Skeletal muscle satellite cell (primary cell): ENCODE data around the gene RAF1. TPM values are rescaled to one million over a fixed set of nuclear protein-coding genes. Genes with fewer than 3 reads are reported as not detected.
"Not testable (repeated sequence)": the region's sequence is repeated elsewhere in the genome, so short reads cannot be mapped to it uniquely, and the experiment has no call there.

Source experiments
- H3K27me3 ChIP-seq: 2 replicates; pipeline ENCODE4 v1.7.0; 2013; ENCODE audit warnings: low read length; ENCODE audit not compliant: control insufficient read depth, insufficient read depth
- H3K36me3 ChIP-seq: 2 replicates; pipeline ENCODE4 v1.7.0; 2013; ENCODE audit warnings: mild to moderate bottlenecking, control low read depth, low read length; ENCODE audit not compliant: insufficient read depth
- H3K4me1 ChIP-seq: 2 replicates; pipeline ENCODE4 v1.7.0; 2013; ENCODE audit warnings: low read length; ENCODE audit not compliant: control insufficient read depth, insufficient read depth
- H3K4me2 ChIP-seq: 2 replicates; pipeline ENCODE4 v1.7.0; 2013; ENCODE audit warnings: mild to moderate bottlenecking, low read length
- H3K4me3 ChIP-seq: 2 replicates; pipeline ENCODE4 v1.7.0; 2013; ENCODE audit warnings: low read length
- H3K9ac ChIP-seq: 2 replicates; pipeline ENCODE4 v1.7.0; 2013; ENCODE audit warnings: mild to moderate bottlenecking, low read depth, low read length, moderate library complexity
- H3K9me3 ChIP-seq: replicated peaks from 2 replicates; pipeline ENCODE4 v1.7.0; 2013; ENCODE audit warnings: mild to moderate bottlenecking, control low read depth, low read length
- total RNA-seq: library from RNA; depleted of rRNA; stranded (reverse); fragments of >200 nt; gene quantifications from 2 replicates; pipeline ENCODE4 v1.2.3, GENCODE V29; 2012; rRNA removed

The RAF1 gene
- total RNA-seq = 52.6 and 53.7 TPM in 2 replicates

- H3K9me3 ChIP-seq = no peaks in the 10 kb centered on the region
- peak within 1 kb of the TSS; percentile 78 for H3K4me3 ChIP-seq
- no peaks in the 10 kb centered on the region for H3K36me3 ChIP-seq
- H3K9ac ChIP-seq = peak within 1 kb of the TSS; percentile 99
- H3K4me2 ChIP-seq = peak within 1 kb of the TSS; percentile 88
- peaks cover 26% of the 10 kb centered on the region for H3K4me1 ChIP-seq
- no peaks in the 10 kb centered on the region for H3K27me3 ChIP-seq
Measured at GRCh38 chr3:12663936-12664908, at the start of gene RAF1. Gene RAF1, minus strand, starts transcription at chr3:12664117. Its CDS starts 45,396 bp downstream, at chr3:12618721.

- Histone ChIP-seq H3K9ac (no peak overlapping the region), H3K9me3 (no peaks in the 10 kb centered on the region), H3K4me1 (peaks cover 3% of the 10 kb centered on the region), H3K4me2 (no peak overlapping the region), H3K27me3 (peaks cover 15% of the 10 kb centered on the region), H3K4me3 (no peak overlapping the region), H3K36me3 (no peaks in the 10 kb centered on the region)
Measured at GRCh38 chr3:12710062-12710461, 46.1 kb upstream of the RAF1 start.

- H3K9ac ChIP-seq = no peak overlapping the region
- no peaks in the 10 kb centered on the region for H3K9me3 ChIP-seq
- H3K4me1 ChIP-seq = peaks cover 3% of the 10 kb centered on the region
- no peak overlapping the region for H3K4me3 ChIP-seq
- H3K4me2 ChIP-seq = no peak overlapping the region
- peaks cover 17% of the 10 kb centered on the region for H3K27me3 ChIP-seq
- no peaks in the 10 kb centered on the region for H3K36me3 ChIP-seq
Measured at GRCh38 chr3:12709334-12709733, 45.4 kb upstream of the RAF1 start.

GRCh38 chr3:12708584-12709192 is 44.8 kb upstream of the RAF1 start:
- Histone ChIP-seq H3K36me3 (no peaks in the 10 kb centered on the region), H3K9me3 (no peaks in the 10 kb centered on the region), H3K27me3 (peaks cover 17% of the 10 kb centered on the region), H3K4me3 (no peak overlapping the region), H3K4me1 (peaks cover 3% of the 10 kb centered on the region), H3K4me2 (no peak overlapping the region), H3K9ac (no peak overlapping the region)

GRCh38 chr3:12707449-12707848 is 43.5 kb upstream of the RAF1 start:
- no peaks in the 10 kb centered on the region for H3K9me3 ChIP-seq
- H3K4me2 ChIP-seq = no peak overlapping the region
- no peak overlapping the region for H3K4me3 ChIP-seq
- H3K9ac ChIP-seq = no peak overlapping the region
- H3K4me1 ChIP-seq = peaks cover 3% of the 10 kb centered on the region
- H3K36me3 ChIP-seq = no peaks in the 10 kb centered on the region
- peaks cover 17% of the 10 kb centered on the region for H3K27me3 ChIP-seq

- no peak overlapping the region for H3K9ac ChIP-seq
- H3K36me3 ChIP-seq = no peaks in the 10 kb centered on the region
- H3K27me3 ChIP-seq = peaks cover 17% of the 10 kb centered on the region
- H3K9me3 ChIP-seq = no peaks in the 10 kb centered on the region
- no peak overlapping the region for H3K4me3 ChIP-seq
- H3K4me2 ChIP-seq = no peak overlapping the region
- peaks cover 3% of the 10 kb centered on the region for H3K4me1 ChIP-seq
Measured at GRCh38 chr3:12706504-12707253, 42.8 kb upstream of the RAF1 start.

GRCh38 chr3:12705981-12706380 is 42.1 kb upstream of the RAF1 start:
- no peaks in the 10 kb centered on the region for H3K9me3 ChIP-seq
- peaks cover 3% of the 10 kb centered on the region for H3K4me1 ChIP-seq
- H3K4me3 ChIP-seq = no peak overlapping the region
- H3K4me2 ChIP-seq = no peak overlapping the region
- H3K9ac ChIP-seq = no peak overlapping the region
- H3K27me3 ChIP-seq = peaks cover 17% of the 10 kb centered on the region
- H3K36me3 ChIP-seq = no peaks in the 10 kb centered on the region

- Histone ChIP-seq H3K4me1 (peaks cover 3% of the 10 kb centered on the region), H3K4me3 (no peak overlapping the region), H3K9me3 (no peaks in the 10 kb centered on the region), H3K4me2 (no peak overlapping the region), H3K9ac (no peak overlapping the region), H3K27me3 (peaks cover 15% of the 10 kb centered on the region), H3K36me3 (no peaks in the 10 kb centered on the region)
Measured at GRCh38 chr3:12705374-12705926, 41.5 kb upstream of the RAF1 start.

GRCh38 chr3:12702501-12702900 is 38.6 kb upstream of the RAF1 start:
- Histone ChIP-seq H3K4me3 (no peak overlapping the region), H3K36me3 (no peaks in the 10 kb centered on the region), H3K4me1 (peaks cover 3% of the 10 kb centered on the region), H3K9ac (no peak overlapping the region), H3K9me3 (no peaks in the 10 kb centered on the region), H3K4me2 (no peak overlapping the region), H3K27me3 (peaks cover 9% of the 10 kb centered on the region)

GRCh38 chr3:12701601-12702000 is 37.7 kb upstream of the RAF1 start:
- not testable (repeated sequence) for H3K4me2 ChIP-seq, H3K4me1 ChIP-seq, H3K9ac ChIP-seq, H3K4me3 ChIP-seq, H3K36me3 ChIP-seq, H3K9me3 ChIP-seq, H3K27me3 ChIP-seq

GRCh38 chr3:12700800-12701199 is 36.9 kb upstream of the RAF1 start:
- Histone ChIP-seq H3K27me3 (peaks cover 9% of the 10 kb centered on the region), H3K9ac (no peak overlapping the region), H3K36me3 (no peaks in the 10 kb centered on the region), H3K9me3 (no peaks in the 10 kb centered on the region), H3K4me1 (peaks cover 2% of the 10 kb centered on the region), H3K4me2 (no peak overlapping the region), H3K4me3 (no peak overlapping the region)
